ENCODE results near the gene FAM156A. TPM values are rescaled to one million over a fixed set of nuclear protein-coding genes. Genes with fewer than 3 reads are reported as not detected.
"Not testable (repeated sequence)": the region's sequence is repeated elsewhere in the genome, so short reads cannot be mapped to it uniquely, and the experiment has no call there.

Gene FAM156A
- total RNA-seq, 2 experiments from 2014 or later = 18.5 to 21.0 TPM

DNA sequence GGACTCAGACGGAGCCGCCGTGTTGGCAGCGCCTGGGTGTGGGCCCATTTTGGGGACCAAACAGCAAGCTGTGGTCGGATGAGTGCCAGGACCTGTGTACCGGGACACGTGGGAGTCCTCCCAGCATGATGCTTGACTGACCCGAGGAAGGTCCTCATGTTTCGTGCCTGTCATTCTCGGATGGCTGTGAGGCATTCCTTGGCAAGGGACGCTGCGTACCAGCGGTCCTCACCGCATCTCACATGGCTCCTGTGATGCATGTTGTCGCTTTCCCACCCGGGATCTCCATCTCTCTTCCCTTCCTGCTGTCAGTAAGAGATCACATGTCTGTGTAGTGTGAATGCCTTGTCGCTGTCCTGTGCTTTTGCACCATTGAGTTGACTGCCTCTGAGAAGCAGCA lies 50.4 kb downstream of the FAM156A start:
- H3K4me1 Mint-ChIP-seq; H3K36me3 Mint-ChIP-seq (ENCODE audit: low read depth); H3K27ac Mint-ChIP-seq; H3K4me3 Mint-ChIP-seq; H3K9me3 Mint-ChIP-seq; CTCF ChIA-PET; DNase-seq; H3K27me3 Mint-ChIP-seq; POLR2A ChIA-PET: not testable (repeated sequence)

DNA sequence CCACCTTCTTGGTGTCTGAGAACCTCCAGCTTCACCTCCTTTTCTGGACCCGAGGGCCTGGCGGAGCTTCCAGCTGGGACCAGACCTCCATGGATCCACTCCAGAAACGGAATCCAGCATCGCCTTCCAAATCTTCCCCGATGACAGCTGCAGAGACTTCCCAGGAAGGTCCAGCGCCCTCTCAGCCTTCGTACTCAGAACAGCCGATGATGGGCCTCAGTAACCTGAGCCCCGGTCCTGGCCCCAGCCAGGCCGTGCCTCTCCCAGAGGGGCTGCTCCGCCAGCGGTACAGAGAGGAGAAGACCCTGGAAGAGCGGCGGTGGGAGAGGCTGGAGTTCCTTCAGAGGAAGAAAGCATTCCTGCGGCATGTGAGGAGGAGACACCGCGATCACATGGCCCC lies 51.2 kb downstream of the FAM156A start:
- POLR2A ChIA-PET; H3K27me3 Mint-ChIP-seq; H3K9me3 Mint-ChIP-seq; CTCF ChIA-PET; H3K4me1 Mint-ChIP-seq; H3K4me3 Mint-ChIP-seq; H3K36me3 Mint-ChIP-seq (ENCODE audit: low read depth); H3K27ac Mint-ChIP-seq; DNase-seq: not testable (repeated sequence)

DNA sequence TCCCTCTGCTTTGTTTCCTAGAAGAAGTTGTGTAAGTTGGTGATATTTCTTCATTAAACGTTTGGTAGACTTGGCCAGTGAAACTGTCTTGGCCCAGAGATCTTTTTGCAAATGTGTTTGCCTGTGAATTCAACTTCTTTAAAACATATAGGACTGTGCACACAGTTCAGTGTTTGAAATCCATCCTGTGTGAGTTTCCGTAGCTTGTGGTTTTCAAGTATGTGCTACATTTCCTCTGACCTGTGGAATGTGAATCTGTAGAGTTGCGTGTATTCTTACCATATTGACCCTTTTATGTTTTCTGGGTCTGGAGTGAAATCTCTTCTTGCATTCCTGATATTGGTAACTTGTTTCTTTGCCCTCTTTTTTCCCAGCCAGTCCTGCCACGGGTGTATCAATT lies 52.2 kb downstream of the FAM156A start:
- H3K36me3 Mint-ChIP-seq (ENCODE audit: low read depth); H3K27me3 Mint-ChIP-seq; H3K4me3 Mint-ChIP-seq; H3K27ac Mint-ChIP-seq; POLR2A ChIA-PET; DNase-seq; CTCF ChIA-PET; H3K9me3 Mint-ChIP-seq; H3K4me1 Mint-ChIP-seq: not testable (repeated sequence)

DNA sequence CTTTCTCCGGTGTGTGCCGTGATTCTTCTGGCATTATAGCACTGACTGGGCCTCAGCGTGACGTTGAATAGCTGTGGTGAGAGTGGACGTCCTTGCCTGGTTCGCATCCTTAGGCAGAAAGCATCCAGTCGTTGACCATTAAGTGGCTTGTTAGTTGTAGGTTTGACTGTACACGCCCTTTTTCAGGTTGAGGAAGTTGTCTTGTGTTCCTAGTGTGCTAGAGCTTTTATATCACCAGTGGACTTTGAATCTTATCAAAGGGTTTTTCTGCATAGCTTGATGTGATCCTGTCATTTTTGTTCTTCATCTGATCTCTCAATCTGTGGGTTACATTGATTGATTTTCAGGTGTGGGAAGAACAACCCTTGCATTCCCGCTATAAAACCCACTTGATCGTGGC lies 52.8 kb downstream of the FAM156A start:
- H3K27ac Mint-ChIP-seq; POLR2A ChIA-PET; H3K9me3 Mint-ChIP-seq; H3K36me3 Mint-ChIP-seq (ENCODE audit: low read depth); H3K27me3 Mint-ChIP-seq; DNase-seq; H3K4me1 Mint-ChIP-seq; CTCF ChIA-PET; H3K4me3 Mint-ChIP-seq: not testable (repeated sequence)

Other genes with a start within 250 kb of the FAM156A start
- gene SSX2B, start 207.3 kb downstream of the FAM156A start, total RNA-seq = not detected
- not detected for gene SPANXN5, start 161.1 kb downstream of the FAM156A start, total RNA-seq
- gene XAGE5, start 147.2 kb downstream of the FAM156A start, total RNA-seq = not detected
- not detected for gene XAGE3, start 90.4 kb downstream of the FAM156A start, total RNA-seq
- 10 to 100 TPM; 10.3 to 12.2 TPM for gene FAM156B, start 61.2 kb downstream of the FAM156A start, total RNA-seq
- not detected for gene GPR173, start 90.3 kb upstream of the FAM156A start, total RNA-seq
- gene TSPYL2, start 123.8 kb upstream of the FAM156A start, total RNA-seq = 10 to 100 TPM; 30.2 to 31.1 TPM
- 1 to 10 TPM; 7.5 to 7.7 TPM for gene KANTR, start 135.6 kb upstream of the FAM156A start, total RNA-seq

All from activated CD4-positive, alpha-beta memory T cell treated with anti-CD3 and anti-CD28 coated beads, Interleukin-2, amount 10 ng/mL, durations not matched to agents 7 days and 5 days (primary cell).